HG03045 (cell line): ENCODE data around the gene LILRB2.
"Not testable (repeated sequence)": the region's sequence is repeated elsewhere in the genome, so short reads cannot be mapped to it uniquely, and the experiment has no call there.

Experiments used
- ATAC-seq: cut with Tn5 transposase; IDR thresholded peaks from one replicate; pipeline ENCODE4 v1.9.1; 2021; ENCODE audit warnings: mild to moderate bottlenecking, moderate library complexity; ENCODE audit not compliant: unreplicated experiment

LILRB2 gene

DNA sequence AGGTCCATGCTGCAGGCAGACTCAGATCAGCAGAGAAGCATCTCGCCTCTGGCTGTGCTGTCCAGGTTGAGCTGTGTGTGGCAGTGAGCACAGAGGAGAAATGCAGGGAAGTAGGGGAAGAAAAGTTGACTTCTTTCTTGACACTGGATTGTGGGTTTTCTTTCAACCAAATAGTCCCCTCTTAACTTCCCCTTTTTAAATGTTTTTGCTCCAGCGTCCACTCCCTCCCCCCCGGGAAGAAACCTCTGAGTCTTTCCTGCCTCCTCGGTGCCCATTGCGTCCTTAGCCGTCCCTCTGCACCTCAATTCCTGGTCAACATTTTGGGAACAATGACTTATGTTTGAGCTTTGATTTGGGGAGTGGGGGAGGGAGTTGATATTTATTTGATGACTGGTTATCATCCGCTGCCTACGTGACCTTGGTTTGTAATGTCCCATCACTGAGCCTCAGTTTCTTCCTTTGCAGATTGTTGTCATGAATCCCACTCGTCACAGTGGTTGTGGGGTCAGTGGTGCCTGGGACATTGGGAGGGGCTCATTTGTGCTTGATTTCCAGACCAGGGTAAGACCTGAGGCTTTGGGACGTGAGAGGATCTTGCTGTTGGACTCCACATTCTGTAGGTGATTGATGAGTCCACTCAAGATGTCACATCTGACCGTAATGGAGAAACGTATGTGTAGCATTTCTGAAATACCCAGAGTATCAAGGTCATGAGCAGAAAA lies at the start of gene LILRB2:
TSS of gene LILRB2 (minus strand) at position 104 of the 722 bp plus-strand sequence. CDS start 614 bp downstream, outside the sequence.
- no peak for ATAC-seq

DNA sequence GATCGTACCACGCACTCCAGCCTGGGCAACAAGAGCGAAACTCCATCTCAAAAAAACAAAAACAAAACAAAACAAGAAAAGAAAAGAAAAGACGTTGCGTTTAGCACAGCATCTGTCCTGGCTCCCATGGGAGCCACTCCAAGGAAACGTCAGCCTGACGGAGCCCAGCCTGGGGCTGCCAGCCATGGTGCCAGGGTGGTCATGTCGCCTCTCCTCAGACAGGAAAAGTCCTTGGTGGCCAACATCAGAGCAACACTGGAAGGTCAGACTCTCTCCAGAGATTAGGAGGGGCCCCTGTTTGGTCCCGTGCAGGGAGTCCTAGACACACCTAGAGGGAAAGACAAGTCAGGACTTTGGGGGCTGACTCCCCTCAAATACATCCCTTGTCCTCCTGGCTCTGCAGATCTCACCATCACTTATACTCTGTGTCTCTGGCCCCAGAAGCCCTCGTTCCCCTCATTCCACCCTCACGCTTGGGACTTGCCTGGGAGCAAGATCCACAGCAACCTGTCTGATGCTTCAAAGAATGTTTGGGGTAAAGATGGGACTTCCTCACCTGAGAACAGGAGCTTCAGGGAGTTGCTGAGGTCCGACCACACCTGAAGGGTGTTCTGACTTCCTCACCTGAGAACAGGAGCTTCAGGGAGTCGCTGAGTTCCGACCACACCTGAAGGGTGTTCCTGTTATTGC lies 48.7 kb upstream of the LILRB2 start:
- ATAC-seq, result no peak

DNA sequence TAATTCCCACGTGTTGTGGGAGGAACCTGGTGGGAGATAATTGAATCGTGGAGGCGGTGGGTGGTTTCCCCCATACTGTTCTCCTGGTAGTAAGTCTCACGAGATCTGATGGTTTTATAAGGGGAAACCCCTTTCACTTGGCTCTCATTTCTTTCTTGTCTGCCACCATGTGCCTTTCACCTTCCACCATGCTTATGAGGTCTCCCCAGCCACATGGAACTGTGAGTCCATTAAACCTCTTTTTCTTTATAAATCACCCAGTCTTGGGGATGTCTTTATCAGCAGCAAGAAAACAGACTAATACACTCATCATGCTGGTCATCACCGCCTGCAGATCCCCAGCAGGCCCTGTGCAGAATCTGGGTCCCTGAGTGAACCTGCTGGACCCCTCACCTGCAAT lies 47.9 kb upstream of the LILRB2 start:
- ATAC-seq, result not testable (repeated sequence)

DNA sequence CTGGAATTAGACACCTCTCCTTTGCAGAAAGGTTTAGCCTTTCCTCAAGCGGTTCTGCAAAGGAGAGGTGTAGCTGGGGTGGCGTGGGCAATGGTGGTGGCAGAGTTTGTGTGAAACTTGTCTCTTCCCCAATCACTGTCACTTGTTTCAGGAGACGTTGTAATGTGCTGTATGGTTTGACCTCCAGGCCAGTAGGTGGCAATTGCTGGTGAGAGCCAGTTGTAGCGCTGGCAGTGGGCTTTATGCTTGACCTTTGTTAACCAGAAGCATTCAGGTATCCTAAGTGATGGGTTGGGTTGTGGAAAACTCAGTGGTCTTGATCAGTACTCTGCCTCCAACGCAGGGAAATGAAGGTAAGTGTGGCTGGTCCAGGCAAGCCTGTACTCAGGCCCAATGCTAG lies 44.7 kb upstream of the LILRB2 start:
- no peak for ATAC-seq

DNA sequence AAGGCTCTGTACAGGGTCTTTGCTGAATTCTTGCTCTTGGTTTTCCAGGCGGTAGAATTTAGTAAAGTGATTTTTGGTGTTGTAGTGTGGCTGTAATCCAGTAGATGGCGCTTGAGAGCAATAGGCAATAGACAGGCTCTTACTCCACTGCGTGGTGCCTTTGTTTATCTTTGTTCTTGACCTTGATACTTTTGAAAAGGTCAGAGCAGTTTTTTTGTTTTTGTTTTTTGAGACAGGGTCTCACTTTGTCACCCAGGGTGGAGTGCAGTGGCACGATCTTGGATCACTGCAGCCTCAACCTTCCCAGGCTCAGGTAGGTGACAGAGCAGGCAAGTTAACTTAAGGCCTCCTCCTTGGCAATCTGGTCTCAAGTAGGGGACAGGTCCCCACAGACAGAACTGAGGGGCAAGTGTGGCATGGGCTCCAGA lies 44.3 kb upstream of the LILRB2 start:
- no peak for ATAC-seq

DNA sequence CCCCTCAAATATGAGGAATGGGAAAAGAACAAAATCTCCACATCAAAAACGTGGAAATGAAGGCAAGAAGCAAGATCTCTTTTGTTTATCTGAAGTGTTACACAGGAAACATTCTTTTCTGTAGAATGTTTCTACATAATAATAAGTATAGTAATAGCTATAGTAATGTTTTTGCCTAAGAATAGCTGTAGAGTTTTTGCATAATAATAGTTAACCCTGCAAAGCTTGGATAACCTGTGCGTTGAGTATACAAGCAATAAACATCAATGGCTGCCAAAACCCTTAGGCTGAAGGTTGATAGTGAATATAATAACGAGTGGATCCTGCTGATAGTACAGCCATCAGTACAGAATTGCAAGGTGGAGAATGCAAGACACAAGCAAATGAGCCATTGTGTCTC lies 43.2 kb upstream of the LILRB2 start:
- no peak for ATAC-seq

DNA sequence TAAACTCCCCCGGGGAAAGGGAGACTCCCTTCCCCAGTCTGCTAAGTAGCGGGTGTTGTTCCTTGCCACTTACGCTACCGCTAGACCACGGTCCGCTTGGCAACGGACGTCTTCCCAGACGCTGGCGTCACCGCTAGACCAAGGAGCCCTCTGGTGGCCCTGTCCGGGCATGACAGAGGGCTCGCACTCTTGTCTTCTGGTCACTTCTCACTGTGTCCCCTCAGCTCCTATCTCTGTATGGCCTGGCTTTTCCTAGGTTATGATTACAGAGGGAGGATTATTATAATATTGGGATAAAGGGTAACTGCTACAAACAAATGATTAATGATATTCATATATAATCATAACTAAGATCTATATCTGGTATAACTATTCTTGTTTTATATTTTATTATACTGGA lies 42.0 kb upstream of the LILRB2 start:
- ATAC-seq, result not testable (repeated sequence)

DNA sequence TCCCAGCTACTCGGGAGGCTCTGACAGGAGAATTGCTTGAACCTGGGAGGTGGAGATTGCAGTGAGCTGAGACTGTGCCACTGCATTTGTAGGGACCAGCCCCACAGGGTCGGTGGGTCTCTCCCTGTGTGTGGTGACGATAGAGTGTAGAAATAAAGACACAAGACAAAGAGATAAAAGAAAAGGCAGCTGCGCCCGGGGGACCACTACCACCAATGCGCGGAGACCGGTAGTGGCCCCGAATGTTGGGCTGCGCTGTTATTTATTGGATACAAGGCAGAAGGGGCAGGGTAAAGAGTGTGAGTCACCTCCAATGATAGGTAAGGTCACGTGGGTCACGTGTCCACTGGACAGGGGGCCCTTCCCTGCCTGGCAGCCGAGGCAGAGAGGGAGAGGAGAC lies 41.4 kb upstream of the LILRB2 start:
- ATAC-seq, result not testable (repeated sequence)

DNA sequence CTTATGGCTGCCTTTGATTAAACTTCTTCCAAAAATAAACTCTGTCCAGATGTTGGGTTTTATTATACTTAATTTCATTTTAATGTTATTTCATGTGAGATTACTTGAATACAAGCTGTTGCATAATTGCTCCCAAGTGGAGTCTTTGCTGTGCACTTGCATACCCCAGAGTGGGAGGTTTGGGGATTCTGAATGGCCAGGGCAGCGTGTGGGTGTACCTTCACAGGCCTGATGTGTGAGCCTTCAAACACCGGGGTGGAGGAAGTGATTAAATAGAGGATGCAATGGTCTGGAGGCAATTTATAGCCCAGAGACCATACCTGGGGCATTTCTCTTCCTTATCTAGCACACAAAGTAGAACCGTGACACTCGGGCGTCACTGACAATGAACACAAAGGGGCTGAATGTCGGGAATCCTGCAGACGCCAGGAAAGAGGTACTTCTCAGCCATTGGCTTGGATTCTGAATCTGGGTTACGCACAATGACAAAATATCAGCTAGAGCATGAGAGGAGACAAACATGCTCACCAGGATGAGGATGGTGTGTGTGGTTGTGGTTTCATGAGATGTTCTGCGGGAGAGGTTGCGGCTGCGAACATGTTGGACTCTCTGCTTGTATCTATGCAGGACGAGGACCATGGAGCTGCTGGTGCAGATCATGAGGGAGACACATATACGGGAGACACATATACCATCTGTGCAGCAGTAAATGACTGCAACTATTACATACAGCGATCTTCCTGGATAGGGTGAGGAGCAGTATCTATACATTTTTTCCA lies 39.2 kb upstream of the LILRB2 start:
- no peak for ATAC-seq

DNA sequence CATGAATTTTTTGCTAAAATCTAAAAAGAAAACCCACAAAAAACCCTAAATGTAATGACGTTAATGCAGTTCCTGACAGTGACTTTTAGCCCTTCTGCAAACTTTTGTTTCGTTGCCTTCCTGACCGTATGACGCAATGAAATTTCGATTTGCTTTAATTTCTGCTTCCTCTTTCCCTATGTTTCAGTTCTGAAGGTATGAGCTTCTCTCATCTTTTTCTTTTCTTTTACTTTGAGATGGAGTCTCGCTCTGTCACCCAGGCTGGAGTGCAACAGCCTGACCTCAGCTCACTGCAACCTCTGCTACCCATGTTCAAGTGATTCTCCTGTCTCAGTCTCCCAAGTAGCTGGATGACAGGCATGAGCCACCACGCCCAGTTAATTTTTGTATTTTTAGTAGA lies 38.1 kb upstream of the LILRB2 start:
- no peak for ATAC-seq

DNA sequence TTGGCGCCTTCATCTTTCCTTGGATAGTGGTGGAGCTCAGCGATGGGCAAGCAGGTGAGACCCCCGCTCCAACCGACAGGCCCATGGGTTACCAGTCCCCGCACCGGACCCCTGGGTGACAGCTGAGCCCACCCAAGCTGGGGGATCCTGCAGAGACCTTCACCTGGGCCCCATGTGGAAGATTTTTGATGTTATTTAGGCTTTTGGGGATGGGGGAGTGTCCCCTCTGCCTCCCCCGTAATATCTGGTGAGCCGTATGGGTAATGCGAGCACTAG lies 37.0 kb upstream of the LILRB2 start:
- no peak for ATAC-seq

DNA sequence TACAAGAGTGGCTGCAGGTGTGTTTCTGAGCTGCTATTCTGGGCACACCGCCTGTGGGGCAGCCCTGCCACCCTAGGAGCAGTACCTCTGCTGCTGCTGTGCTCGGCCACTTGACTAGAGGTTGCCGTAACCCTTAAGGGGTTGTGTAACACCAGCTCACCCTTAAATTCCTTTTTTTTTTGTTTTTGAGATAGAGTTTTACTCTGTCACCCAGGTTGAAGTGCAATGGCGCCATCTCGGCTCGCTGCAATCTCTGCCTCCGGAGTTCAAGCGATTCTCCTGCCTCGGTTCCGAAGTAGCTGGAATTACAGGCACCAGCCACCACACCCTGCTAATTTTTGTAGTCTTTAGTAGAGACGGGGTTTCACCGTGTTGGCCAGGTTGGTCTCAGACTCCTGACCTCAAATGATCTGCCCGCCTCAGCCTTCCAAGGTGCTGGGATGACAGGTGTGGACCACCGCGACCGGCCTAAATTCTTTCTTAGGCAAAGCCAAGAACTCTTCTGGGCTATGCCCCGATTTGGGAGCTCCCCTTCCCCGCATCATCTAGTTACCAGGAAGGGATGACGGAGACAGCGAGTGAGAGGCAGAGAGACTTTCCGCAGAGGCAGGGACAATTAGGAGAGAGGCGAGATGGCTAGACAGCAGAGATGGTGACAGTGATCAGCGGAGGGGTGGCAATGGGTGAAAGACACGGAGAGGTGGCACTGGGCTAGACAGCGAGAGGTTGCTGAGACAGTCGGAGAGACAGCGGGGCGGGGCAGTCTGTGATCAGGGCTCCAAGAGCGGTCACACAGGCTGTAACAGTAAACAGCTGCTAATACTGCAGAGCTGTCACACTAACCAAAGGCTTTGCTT lies 36.4 kb upstream of the LILRB2 start:
- no peak for ATAC-seq

DNA sequence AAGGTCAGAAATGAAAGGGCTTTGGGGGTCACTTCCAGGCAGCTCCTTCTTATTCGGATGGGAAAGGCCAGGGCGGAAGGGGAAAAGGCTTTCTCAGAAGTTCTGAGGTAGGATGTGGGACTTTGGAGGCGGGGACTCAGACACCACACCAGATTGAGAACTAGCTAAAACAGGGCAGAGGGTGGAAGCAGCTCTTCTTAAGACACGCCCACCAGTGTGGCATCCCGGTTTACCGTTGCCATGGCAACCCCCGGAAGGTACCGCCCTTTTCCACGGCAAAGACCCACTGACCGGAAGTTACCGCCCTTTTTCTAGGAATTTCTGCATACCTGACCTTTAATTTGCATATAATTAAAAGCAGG lies 35.8 kb upstream of the LILRB2 start:
- no peak for ATAC-seq

DNA sequence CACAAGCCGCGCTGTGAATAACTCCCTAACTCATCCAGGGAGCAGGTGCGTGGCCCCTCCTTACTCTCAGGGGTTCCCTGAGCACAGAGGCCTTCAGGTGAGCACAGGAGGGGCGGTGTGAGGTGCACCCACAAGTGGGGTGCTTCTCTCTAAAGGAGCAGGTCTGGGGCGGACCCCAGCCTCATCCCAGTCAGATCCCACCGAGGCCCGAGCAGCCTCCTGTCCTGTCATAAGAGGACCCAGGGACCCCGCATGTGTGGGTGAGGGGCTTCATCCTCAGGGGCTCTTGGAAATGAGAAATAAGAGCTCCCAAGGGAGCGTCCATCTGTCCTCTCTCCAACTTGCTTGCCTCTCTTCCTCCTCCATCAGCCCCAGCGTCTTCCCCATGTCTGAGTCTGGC lies 35.0 kb upstream of the LILRB2 start:
- ATAC-seq, result no peak

DNA sequence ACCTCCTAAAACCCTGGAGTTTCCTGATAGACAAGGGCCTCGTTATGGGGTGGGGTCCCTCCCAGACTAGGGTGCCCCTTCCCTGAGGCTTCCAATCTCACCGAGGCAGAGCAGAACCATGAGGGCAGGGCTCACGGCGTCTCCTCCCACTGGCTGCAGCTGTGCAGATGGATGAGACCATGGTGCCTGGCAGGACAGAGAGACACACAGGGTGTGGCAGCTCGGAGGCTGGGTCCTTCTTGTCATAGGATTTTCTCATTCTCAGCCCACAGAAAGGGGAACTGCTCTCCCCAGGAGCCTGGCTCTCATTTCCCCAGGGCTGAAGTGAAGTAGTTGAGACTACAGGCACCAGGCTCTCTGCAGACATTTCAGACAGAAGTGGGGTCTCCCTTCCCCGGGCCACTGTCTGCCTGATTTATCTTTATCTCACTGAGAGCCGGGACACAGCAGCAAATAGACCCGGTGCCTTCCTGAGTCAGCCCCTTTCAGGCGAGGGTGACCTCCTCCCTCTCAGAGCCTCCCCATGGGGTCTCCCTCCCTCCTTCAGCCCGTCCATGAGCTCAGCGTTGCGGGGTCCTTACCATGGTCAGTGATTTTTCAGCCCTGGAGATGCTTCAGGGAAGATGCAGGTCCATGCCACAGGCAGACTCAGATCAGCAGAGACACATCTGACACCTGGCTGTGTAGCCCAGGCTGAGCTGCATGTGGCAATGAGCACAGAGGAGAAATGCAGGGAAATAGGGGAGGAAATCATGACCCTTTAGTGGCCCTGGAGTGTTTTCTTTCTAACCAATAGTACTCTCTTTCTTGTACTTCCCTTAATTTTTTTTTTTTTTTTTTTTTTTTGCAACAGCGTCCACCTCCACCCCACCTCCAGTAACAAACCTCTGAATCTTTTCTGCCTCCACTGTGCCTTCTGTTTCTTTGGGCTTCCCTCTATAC lies 31.8 kb upstream of the LILRB2 start, which contains the start of gene LILRA5:
TSS of gene LILRA5 (minus strand) at position 731 of the 942 bp plus-strand sequence. CDS start at position 584, 147 bp downstream.
- no peak for ATAC-seq

DNA sequence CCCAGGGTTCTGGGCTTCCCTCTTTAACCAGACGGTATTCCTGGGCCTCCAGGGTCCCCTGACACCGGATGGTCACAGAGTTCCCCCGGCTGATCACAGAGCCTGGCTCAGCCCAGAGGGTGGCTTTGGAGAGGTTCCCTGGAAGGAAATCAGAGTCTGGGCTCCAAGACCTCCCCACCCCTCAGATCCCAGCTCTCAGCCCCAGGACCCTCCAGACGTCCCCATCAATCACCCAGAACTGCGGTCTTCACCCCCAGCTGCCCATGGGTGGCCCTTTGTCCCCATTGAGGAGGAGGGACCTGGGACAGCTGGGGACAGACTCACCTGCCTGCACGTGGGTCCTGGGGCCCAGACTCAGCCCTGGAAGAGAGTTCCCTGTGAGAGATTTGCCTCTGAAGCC lies 31.1 kb upstream of the LILRB2 start:
- no peak for ATAC-seq

DNA sequence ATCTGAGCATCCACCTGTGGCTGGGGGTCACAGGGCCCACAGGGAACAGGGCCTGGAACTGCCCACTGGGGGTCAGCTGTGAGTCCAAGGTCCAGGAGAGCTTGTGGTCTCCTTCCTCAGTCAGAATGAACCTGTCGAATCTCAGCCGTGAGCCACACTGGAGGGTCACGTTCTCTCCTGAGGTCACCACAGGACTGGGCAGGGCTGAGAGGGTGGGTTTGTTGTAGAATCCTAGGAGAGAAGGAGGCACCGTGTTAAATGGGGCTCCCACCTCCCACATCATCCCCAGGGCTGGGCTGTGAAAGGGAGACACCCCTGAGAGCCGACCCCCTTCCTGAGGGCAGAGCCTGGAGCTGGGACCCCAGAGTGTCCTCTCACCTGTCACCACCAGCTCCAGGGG lies 30.6 kb upstream of the LILRB2 start:
- no peak for ATAC-seq

DNA sequence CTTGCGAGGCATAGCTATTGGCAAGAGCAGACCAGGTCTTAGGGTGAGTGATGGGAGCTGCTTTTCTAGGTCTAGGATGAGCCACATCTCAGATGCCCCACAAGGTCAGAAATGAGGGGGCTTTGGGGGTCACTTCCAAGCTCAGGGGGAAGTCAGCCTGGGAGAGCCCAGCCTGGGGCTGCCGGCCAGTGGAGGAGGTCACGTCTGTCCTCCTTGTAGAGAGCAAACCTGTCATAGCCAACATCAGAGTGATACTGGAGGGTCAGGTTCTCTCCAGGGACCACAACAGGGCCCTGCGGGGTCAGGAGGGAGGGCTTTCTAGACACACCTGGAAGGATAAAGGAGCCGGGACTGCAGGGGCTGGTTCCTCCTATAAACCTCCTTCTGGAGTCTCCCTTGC lies 29.6 kb upstream of the LILRB2 start:
- ATAC-seq, result no peak

DNA sequence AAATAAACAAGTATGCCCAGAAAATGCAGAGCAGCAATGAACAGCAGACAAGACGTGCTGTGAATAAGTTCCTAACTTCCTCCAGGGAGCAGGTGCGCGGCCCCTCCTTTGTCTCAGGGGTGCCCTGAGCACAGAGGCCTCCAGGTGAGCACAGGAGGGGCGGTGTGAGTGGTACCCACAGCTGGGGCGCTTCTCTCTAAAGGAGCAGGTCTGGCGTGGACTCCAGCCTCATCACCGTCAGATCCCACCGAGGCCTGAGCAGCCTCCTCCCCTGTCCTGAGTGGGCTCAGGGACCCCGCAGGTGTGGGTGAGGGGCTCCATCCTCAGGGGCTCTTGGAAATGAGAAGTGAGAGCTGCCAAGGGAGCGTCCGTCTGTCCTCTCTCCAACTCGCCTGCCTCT lies 28.9 kb upstream of the LILRB2 start:
- ATAC-seq, result no peak
